ENCODE results near the gene NAT16.

Gene NAT16

DNA sequence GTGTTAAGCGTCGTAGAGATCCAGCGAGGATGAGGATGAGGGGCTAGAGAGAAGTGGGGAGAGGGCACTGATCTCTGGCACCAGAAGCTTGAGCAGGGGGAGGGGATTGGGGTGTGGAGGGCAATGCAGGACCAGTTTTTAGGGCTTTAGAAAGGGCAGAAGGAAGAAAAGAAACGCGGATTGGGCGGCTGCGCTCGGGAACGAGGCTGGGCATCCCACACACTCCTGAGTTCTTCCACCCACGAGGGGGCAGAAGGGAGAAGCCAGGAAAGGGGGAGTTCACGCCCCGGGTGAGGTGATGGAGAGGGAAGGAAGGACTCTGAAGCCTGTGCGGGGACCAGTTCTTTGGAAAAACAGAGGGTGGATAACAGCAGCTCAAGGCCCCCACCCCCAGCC, 8.7 kb downstream of the NAT16 start:
- Histone ChIP-seq H3K27me3 (ENCODE audit: control insufficient read depth, insufficient read depth, low read length, poor library complexity, severe bottlenecking) (peaks cover 100% of the 10 kb centered on the region), H3K4me3 (ENCODE audit: insufficient read depth, low read depth, low read length) (no peak overlapping the region), H3K36me3 (ENCODE audit: control insufficient read depth, insufficient read depth, low read length) (no peaks in the 10 kb centered on the region), H3K27ac (ENCODE audit: insufficient read depth, low read depth, low read length, poor library complexity, severe bottlenecking) (no peak overlapping the region), H3K4me1 (ENCODE audit: control insufficient read depth, insufficient read depth, low read length) (peaks cover 43% of the 10 kb centered on the region), H3K9me3 (ENCODE audit: control insufficient read depth, low read length) (no peaks in the 10 kb centered on the region)
- WGBS, 2 experiments, result 5% methylated on average over 12 of the region's 13 CpGs

DNA sequence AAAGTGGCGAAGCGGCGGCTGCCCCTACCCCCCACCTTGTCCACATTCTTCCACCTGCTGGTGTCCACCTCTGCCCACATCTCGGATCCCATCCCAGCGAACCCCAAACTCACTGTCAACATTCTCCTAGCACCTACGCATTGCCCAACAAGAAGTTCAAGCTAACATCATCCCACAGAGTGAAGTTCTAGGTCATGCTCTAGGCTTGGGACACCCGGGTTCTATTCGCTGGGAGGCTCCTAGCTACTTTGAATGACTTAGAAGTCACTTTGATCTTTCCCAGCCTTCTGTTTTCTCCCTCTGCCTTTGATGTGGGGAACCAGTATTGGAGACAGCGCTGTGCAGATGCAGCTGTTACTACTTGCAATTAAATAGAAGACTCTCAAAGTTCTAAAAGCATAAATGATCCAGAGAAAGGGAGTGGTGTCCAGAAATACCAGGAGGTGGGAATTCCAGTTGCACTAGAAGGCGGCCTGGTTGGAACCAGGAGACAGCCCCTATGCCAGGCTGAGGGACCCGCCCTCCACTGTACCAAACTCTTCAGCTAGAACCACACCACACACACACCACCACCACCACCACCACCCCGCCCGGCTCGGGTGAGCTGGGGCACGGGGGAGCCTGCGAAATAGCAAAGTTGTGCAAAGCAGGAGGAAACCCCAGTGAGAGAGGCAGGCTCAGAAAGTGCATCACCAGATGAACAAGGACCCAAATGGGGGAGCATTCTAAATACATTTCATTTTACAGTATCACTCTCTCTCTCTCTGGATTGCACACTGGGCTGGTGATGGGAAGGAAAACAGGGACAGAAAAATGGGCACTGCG, 9.3 kb downstream of the NAT16 start:
- no peak overlapping the region for H3K27ac ChIP-seq (ENCODE audit: insufficient read depth, low read depth, low read length, poor library complexity, severe bottlenecking)

DNA sequence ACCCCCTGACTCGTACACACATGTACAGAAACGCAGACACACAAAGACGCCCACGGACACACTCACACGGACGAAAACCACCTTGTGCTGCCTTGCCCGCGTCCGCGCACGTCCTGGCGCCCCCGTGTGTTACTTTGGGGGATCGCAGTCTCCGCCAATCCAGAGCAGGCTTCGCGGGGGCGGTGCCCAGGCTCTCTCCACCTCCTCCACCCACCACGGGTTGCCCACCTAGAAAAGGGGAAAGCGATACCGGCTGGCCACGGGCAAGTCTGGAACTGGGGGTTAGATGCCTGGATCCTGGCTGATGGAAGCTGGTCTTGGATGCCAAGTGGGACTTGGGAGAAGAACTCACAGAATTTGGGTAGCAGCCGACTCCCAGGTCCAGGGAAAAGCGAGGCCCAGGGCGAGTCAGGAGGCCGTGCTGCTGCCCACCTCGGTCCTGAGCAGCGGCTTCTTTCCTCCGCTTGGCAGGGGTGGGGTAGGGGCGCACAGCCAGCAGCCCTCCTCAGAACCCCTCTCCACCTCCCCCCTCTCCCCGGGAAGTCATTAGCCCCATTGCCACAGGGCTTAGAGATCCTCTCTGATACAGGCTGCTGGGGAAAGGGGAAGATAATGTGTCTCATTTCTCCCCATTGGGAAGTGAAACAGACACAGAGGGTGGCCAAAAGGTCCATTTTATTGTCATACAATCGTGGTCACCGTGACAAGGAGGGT, 10.1 kb downstream of the NAT16 start:
- Histone ChIP-seq H3K4me1 (ENCODE audit: control insufficient read depth, insufficient read depth, low read length) (peaks cover 53% of the 10 kb centered on the region), H3K27ac (ENCODE audit: insufficient read depth, low read depth, low read length, poor library complexity, severe bottlenecking) (no peak overlapping the region), H3K4me3 (ENCODE audit: insufficient read depth, low read depth, low read length) (no peak overlapping the region), H3K9me3 (ENCODE audit: control insufficient read depth, low read length) (no peaks in the 10 kb centered on the region), H3K36me3 (ENCODE audit: control insufficient read depth, insufficient read depth, low read length) (no peaks in the 10 kb centered on the region), H3K27me3 (ENCODE audit: control insufficient read depth, insufficient read depth, low read length, poor library complexity, severe bottlenecking) (peaks cover 100% of the 10 kb centered on the region)
- 2% methylated on average over 32 to 33 of the region's 33 CpGs for WGBS, 2 experiments

More for the DNA sequence above, 9.3 kb downstream of the NAT16 start:
- WGBS, 2 experiments, result 5 to 9% methylated on average over 17 of the region's 17 CpGs
- Histone ChIP-seq H3K36me3 (ENCODE audit: control insufficient read depth, insufficient read depth, low read length) (no peaks in the 10 kb centered on the region), H3K9me3 (ENCODE audit: control insufficient read depth, low read length) (no peaks in the 10 kb centered on the region), H3K4me1 (ENCODE audit: control insufficient read depth, insufficient read depth, low read length) (peaks cover 49% of the 10 kb centered on the region), H3K27me3 (ENCODE audit: control insufficient read depth, insufficient read depth, low read length, poor library complexity, severe bottlenecking) (peaks cover 100% of the 10 kb centered on the region), H3K4me3 (ENCODE audit: insufficient read depth, low read depth, low read length) (no peak overlapping the region)

DNA sequence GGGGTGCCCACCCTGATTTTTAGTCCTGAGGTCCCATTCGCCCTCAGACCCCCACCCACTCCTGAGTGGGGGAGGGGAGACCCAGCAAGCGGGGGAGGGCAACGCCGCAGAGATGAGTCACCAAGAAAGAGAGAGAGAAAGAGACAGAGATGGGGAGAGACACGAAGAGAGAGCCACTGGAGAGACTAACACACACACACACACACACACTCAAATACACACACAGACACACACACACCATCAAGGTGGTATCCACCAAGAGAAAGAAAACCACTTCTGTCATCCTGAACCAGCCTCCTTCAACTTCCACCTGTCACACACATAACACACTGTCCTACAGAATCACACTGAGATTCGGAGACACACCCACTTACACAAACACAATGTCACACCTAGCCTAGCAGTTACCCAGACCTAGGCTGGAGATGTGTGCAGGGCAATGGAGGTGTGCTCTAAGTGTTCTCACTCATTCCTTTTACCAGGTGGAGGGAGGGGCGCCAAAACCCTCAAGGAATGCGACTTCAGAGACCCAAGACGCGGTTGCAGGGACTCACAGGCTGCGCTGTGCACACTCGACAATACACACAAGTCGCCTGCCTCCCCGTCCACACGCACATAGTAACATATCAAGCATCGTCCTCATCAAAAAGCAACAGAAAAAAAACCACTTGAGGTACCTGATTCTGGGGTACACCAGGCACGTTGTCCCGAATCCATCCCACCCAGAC, 10.8 kb downstream of the NAT16 start:
- H3K4me1 ChIP-seq (ENCODE audit: control insufficient read depth, insufficient read depth, low read length), result peaks cover 58% of the 10 kb centered on the region
- peaks cover 100% of the 10 kb centered on the region for H3K27me3 ChIP-seq (ENCODE audit: control insufficient read depth, insufficient read depth, low read length, poor library complexity, severe bottlenecking)

DNA sequence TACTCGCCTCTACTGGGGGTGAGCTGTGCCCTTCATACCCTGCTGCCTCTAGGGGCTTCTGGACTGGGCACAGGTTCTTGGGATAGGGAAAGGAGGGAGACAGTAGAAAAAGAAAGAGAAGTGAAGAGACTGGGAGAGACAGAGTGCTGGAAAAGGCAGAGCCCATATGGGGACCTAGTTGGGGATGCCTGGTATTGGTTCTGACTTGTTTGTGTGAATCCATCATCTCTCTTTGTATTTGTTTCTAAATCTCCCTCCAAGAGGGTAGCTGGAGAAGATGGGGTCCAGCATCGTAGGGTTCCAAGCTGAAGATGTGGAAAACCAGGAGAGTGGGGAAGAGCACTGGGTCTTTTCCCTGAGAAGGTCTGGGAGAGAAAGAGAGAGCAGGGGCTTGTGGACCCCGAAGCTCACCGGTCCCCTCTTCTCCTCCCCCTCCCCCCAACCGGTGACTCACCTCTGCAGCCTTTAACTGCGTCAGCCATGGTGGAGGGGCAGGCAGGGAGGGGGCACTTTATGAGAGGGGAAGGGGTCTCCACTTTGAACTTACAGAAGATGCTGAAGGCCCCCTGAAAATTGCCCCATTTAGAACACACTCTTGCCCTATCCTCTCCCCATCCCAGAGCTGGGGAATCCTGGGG, 11.6 kb downstream of the NAT16 start:
- Histone ChIP-seq H3K27ac (ENCODE audit: insufficient read depth, low read depth, low read length, poor library complexity, severe bottlenecking) (no peak overlapping the region), H3K4me1 (ENCODE audit: control insufficient read depth, insufficient read depth, low read length) (peaks cover 65% of the 10 kb centered on the region), H3K4me3 (ENCODE audit: insufficient read depth, low read depth, low read length) (no peak overlapping the region), H3K36me3 (ENCODE audit: control insufficient read depth, insufficient read depth, low read length) (no peaks in the 10 kb centered on the region), H3K9me3 (ENCODE audit: control insufficient read depth, low read length) (no peaks in the 10 kb centered on the region), H3K27me3 (ENCODE audit: control insufficient read depth, insufficient read depth, low read length, poor library complexity, severe bottlenecking) (peaks cover 100% of the 10 kb centered on the region)
- 8 to 21% methylated on average over 2 to 6 of the region's 6 CpGs for WGBS, 2 experiments

More for the DNA sequence above, 10.8 kb downstream of the NAT16 start:
- Histone ChIP-seq H3K36me3 (ENCODE audit: control insufficient read depth, insufficient read depth, low read length) (no peaks in the 10 kb centered on the region), H3K9me3 (ENCODE audit: control insufficient read depth, low read length) (no peaks in the 10 kb centered on the region), H3K4me3 (ENCODE audit: insufficient read depth, low read depth, low read length) (no peak overlapping the region), H3K27ac (ENCODE audit: insufficient read depth, low read depth, low read length, poor library complexity, severe bottlenecking) (no peak overlapping the region)
- 1 to 3% methylated on average over 15 to 18 of the region's 18 CpGs for WGBS, 2 experiments

DNA sequence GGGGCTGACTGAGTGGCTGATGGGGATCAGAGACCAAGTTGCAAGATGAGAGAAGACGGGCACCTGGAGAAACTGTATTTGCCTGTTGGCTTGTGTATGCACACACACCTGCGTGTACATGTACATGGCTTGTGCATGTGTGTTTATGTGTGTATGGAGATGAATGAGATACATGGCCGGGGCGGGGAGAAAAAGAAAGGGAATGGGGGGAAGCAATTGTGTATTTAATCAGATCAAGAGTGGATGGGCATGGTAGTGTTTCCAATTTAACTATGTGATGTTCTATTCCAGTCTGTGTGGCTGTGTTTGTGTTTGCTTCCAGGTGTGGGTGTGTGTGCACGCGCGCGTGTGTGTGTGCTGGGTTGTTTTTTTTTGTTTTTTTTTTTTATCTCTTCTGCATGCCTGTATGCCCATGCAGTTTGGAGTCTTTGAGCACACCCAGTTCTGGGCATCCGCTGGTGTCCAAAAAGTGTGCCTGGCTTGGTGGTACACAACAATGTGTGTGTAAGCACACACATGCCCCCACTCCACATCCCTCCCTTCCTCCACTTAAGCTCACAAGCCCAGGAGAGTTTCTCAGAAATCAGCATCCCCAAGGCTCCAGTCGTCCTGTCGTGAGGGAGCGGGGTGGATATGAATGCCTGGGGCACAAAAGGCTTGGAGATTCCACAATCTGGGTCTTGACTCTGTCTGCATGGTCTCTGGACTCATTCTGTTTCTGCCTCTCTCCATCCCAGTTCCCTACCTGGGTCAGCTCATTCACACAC, 12.3 kb downstream of the NAT16 start:
- peaks cover 99% of the 10 kb centered on the region for H3K27me3 ChIP-seq (ENCODE audit: control insufficient read depth, insufficient read depth, low read length, poor library complexity, severe bottlenecking)

GRCh38 chr7:101166909-101167644, 13.0 kb downstream of the NAT16 start:
- Histone ChIP-seq H3K27ac (ENCODE audit: insufficient read depth, low read depth, low read length, poor library complexity, severe bottlenecking) (no peak overlapping the region), H3K27me3 (ENCODE audit: control insufficient read depth, insufficient read depth, low read length, poor library complexity, severe bottlenecking) (peaks cover 99% of the 10 kb centered on the region), H3K9me3 (ENCODE audit: control insufficient read depth, low read length) (no peaks in the 10 kb centered on the region), H3K36me3 (ENCODE audit: control insufficient read depth, insufficient read depth, low read length) (no peaks in the 10 kb centered on the region), H3K4me3 (ENCODE audit: insufficient read depth, low read depth, low read length) (no peak overlapping the region), H3K4me1 (ENCODE audit: control insufficient read depth, insufficient read depth, low read length) (peaks cover 60% of the 10 kb centered on the region)
- 1% methylated on average over 14 of the region's 19 CpGs for whole genome bisulfite sequencing, 2 experiments

More for the DNA sequence above, 12.3 kb downstream of the NAT16 start:
- H3K27ac ChIP-seq (ENCODE audit: insufficient read depth, low read depth, low read length, poor library complexity, severe bottlenecking), result no peak overlapping the region
- no peak overlapping the region for H3K4me3 ChIP-seq (ENCODE audit: insufficient read depth, low read depth, low read length)
- no peaks in the 10 kb centered on the region for H3K9me3 ChIP-seq (ENCODE audit: control insufficient read depth, low read length)
- 4 to 6% methylated on average over 12 of the region's 12 CpGs for WGBS, 2 experiments
- H3K36me3 ChIP-seq (ENCODE audit: control insufficient read depth, insufficient read depth, low read length), result no peaks in the 10 kb centered on the region
- H3K4me1 ChIP-seq (ENCODE audit: control insufficient read depth, insufficient read depth, low read length), result peaks cover 61% of the 10 kb centered on the region

DNA sequence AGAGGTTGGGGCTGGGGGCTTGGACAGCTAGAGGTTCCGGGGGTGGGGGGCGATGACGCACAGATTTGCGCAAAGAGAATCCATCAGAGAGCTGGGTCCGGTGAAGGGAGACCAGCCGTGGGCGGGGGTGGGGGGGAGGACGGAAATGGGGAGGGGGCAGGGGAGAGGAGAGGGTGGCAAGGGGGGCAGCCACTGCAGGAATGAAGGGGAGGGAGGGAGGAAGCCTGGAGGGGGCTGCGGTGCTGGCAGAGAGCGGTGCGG, 13.5 kb downstream of the NAT16 start:
- H3K4me3 ChIP-seq (ENCODE audit: insufficient read depth, low read depth, low read length), result no peak overlapping the region
- no peaks in the 10 kb centered on the region for H3K9me3 ChIP-seq (ENCODE audit: control insufficient read depth, low read length)
- H3K27me3 ChIP-seq (ENCODE audit: control insufficient read depth, insufficient read depth, low read length, poor library complexity, severe bottlenecking), result peaks cover 99% of the 10 kb centered on the region
- 0 to 2% methylated on average over 8 to 11 of the region's 11 CpGs for WGBS, 2 experiments
- no peaks in the 10 kb centered on the region for H3K36me3 ChIP-seq (ENCODE audit: control insufficient read depth, insufficient read depth, low read length)
- no peak overlapping the region for H3K27ac ChIP-seq (ENCODE audit: insufficient read depth, low read depth, low read length, poor library complexity, severe bottlenecking)
- peaks cover 59% of the 10 kb centered on the region for H3K4me1 ChIP-seq (ENCODE audit: control insufficient read depth, insufficient read depth, low read length)

DNA sequence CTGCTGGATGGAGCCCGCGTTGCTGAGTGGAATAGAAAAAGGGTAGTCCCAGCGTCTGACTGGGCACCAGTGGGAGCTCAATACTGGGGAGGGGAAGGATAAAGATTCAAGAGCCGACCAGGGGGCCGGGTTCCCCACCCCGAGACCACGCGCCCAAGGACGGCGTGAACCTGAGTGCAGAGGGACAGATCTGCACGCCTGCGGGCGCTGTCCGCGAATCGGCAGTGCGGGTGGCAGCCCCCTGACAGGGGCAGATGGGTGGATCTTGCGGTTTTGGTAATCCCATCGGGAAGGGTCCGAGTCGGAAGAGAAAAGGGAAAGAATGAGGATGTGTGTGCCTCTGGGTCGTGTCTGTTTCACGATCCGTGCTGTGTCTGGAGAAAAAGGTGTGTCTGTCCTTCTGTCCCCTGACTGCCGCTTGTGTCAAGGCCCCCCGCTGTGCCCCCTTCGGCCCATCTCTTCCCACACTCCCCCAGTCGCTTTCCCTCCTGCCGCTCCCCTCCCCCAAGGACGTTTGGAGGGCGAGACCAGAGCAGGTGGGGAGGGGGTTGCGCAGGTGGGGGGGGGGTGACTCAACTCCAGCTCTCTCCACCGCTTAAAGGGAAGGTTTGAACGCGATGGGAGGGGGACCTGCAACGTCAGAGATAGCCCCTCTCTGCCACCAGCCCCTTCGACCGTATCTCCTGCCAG, 14.0 kb downstream of the NAT16 start:
- WGBS, 2 experiments, result 1% methylated on average over 32 to 36 of the region's 38 CpGs
- Histone ChIP-seq H3K9me3 (ENCODE audit: control insufficient read depth, low read length) (no peaks in the 10 kb centered on the region), H3K36me3 (ENCODE audit: control insufficient read depth, insufficient read depth, low read length) (no peaks in the 10 kb centered on the region), H3K4me3 (ENCODE audit: insufficient read depth, low read depth, low read length) (peak overlapping the region; percentile 3), H3K27ac (ENCODE audit: insufficient read depth, low read depth, low read length, poor library complexity, severe bottlenecking) (no peak overlapping the region), H3K27me3 (ENCODE audit: control insufficient read depth, insufficient read depth, low read length, poor library complexity, severe bottlenecking) (peaks cover 99% of the 10 kb centered on the region), H3K4me1 (ENCODE audit: control insufficient read depth, insufficient read depth, low read length) (peaks cover 59% of the 10 kb centered on the region)

All from ectodermal cell (in vitro differentiated cells).